ENCODE results near the gene FYB2.

DNA sequence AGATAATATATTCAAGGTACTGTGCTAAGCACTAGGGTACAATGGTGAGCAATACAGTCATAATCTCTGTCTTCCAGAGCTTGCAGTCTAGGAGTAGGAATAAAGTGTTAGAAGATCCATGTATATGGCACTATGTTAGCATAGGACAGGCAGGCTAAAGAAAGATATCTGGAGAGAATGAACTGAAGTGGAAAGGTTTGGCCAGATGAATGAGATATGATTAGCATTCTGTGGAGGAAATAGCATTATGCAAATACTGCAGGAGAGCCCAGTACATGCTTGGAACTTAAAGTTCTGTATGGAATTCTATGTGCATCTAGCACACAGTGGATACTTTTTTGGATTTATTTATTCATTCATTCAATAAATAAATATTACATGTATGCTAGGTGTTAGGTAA, 40.1 kb upstream of the FYB2 start:
- TF ChIP-seq CTCF (IDR thresholded peaks at IDR 0.05) (no peak), POLR2A (IDR thresholded peaks at IDR 0.05) (no peak)
